SKM-1 (cell line): ENCODE data around the gene EFNA2.

Experiments
- DNase-seq: peaks from one replicate; lab custom pipeline; 2025; ENCODE audit not compliant: unreplicated experiment; lab: John Stamatoyannopoulos, UW

EFNA2 gene

DNA sequence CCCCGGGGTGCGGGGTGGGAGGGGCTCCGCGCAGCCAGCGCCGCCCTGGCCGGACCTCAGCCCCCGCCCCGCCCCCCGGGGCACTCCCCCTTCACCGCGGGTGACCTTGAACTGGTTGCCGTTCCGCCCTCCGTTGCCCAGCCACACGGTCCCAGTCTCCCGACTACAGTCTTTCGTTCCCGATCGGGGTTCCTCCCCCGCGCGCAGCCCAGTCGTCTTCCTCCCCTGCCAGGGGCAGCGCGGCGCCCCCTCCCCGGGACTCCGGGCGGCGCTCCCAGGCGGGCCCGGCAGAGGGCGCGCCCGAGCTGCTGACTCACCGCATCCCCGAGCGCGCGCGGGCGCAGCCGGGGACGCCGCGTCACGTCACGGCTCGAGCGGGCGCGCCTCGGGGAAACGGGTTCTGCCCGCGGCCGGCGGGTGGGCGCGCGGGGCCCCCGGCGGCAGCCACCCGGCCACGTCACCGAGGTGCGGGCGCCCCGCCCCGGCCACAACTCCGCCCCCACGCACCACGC, 36.8 kb upstream of the EFNA2 start:
- DNase-seq, result no peak

DNA sequence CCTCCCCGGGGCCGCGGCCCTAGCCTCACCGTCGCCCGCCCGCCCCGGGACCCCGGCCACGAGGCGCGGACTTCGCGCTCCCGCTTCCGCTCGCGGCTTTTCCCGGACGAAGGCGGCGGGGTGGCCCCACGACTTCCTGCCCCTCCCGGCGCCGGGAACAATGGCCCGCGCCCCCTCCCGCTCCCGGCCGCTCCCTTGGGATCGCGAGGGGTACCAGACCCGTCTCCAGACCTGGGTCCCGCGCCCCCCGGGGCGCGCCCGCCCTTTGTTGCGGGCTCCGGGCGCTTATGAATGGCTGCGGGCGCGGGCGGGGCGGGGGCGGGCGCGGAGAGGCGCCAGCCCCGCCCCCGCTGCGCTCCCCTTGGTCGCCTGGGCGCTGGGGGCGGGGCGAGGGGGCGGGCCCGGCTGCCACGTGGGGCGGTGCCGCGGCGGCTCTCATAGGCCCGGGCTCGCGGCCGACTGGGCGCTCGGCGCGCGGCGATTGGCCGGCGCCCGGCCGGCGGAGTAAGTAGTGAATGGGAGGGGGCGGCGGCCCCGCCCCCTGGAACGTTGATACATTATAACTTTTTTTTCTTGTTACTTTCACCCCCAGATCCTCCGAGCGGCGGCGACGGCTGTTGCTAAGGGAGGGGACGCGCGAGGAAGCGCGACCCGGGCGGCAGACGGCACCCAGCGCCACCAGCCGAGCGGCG, 36.2 kb upstream of the EFNA2 start:
- peak; percentile 92 for DNase-seq

DNA sequence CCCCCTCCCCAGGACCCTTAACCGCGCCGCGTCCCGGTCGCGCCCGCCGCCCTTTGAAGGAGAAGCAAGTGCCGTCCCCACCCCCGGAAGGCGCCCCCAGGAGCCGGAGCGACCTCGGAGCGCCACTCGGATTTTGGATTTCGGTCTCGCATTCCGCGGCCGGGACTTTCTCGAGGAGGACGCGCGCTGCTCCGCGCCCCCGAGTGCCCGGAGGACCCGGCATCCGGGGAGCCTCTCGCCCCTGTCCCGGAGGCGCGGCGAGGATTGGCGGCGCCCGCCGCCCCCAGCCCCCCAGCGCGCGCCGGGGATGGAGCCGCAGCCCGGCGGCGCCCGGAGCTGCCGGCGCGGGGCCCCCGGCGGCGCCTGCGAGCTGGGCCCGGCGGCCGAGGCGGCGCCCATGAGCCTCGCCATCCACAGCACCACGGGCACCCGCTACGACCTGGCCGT, 35.7 kb upstream of the EFNA2 start:
- no peak for DNase-seq

DNA sequence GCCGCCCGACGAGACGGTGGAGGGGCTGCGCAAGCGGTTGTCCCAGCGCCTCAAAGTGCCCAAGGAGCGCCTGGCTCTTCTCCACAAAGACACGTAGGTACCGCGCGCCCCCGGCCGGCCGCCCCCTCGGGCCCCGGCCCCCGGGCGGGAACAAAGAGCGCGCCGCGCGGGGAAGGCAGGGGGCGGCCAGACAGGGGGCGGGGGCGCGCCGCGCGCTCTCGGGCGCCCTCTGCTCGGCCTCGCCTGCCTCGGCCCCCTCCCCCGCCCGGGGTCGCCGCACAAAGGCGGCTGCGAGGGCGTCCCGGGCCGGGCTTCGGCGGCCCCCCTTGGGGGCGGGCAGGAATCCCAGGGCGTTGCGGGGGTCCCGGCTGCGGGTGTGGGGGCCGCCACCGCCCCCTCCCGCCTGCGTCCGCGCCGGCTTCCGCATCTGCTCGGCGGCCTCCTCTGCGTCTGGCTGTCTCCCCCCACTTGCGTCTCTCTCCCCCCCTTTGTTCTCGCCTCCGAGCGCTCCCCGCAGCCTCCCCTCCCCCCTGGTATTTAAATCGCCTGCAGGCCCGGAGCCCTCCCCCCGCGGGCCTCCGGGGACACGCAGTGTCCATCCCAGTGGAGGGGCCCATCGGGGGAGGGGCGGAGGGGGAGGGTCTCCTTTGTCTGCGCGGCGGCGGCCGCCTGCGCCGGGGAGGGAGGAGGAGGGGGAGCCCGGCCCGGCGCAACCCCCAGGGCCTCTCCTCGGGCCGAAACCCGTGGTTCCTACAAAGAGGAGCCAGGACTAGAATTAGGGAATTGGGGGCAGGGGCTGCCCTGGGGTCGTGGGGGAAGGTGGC, 35.0 kb upstream of the EFNA2 start:
- DNase-seq, result no peak

DNA sequence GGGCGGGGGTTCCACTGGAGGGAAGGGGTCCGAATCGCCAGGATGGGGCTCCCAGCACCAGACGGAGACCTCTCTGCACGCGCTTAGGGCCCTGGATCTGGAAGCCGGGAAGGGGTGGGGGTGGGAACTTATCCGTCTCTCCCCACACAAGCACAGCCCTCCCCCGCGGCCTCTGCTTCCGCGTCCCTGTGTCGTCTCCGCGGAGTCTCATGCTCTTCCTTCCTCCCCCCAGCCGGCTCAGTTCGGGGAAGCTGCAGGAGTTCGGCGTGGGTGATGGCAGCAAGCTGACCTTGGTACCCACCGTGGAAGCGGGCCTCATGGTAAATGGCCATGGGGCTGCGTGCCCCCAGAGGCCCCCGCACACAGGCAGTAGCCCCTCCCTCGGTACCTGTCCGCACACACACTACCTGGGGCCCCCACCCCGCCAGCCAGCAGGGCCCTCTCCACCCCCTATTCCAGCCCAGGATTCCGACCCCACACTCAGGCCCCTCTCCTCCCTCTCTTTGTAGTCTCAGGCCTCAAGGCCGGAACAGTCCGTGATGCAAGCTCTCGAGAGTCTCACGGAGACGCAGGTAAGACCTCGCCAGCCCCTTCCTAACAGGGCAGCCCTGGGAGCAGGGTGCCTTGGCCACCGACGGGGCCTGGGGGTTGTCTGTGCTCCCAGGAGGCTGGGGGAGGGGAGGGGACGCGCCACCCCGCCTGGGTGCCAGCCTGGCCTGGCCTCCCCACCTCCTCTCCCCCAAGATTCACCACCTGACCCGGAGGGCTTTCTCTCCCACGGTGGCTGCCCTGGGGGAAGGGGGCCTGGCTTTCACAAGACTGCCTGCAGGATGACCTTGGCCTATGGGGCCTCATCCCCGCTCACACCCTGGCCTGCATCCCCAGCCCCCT, 34.1 kb upstream of the EFNA2 start:
- DNase-seq, result peak; percentile 51

DNA sequence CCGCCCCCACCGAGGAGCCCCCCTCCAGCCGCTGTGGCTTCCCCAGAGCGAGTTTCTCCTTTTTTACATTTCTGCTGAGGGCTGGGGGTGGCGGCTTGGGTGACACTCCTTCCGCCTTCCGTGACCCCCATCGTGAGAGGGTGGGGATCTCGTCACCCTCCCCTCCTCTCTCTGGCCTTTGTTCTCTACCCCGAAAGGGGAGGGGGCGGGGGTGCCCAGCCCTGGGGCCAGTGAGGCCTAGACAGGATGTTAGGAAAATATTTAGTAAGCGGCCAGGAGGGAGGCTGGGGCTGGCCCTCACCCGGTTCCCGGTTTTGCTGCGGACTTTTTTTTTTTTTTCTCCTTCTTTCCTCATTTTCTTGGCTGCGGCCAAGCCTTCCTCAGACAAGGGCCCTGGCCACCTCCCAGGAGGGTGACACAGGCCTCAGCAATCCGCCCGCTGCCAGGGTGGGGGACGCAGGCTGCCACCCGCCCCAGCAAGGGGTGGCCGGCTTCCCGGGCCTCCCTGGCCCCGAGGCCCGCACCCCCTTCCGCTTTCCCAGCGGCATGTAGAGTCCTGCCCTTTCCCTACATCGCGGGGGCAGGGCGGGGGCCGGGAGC, 33.4 kb upstream of the EFNA2 start:
- DNase-seq, result peak; percentile 91

DNA sequence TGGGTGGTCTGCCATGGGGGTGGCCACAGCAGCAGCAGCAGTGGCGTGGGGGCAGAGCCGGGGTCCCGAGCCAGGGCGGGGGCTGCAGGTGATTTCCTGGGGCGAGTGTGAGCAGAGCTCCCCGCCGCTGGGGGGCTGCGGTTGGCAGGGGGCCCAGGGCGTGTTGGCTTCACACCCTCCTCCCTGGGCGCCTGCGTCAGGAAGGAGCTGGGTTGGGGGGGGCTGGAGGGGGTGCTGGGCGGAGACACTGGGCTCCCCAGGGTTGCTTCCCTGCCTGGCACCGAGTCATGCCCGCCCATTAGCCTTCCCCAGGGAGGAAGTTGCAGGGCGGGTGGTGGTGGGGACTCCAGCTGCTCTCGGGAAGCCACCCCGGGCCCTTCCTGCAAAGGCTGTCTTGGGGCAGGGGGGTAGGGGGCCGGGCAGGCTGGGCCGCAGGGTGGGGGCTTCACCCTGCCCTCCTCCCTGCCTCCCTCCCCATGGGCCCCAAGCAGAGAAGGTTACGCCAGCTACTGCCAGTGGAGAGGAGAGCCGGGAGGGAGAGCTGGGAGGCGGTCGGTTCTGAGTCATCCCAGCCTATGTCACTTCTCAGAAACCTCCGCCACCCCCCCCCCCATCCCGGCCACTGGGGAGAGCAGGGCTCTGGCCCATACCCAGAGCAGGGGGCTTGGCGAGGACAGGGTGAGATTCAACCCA, 32.7 kb upstream of the EFNA2 start:
- DNase-seq, result peak; percentile 96

DNA sequence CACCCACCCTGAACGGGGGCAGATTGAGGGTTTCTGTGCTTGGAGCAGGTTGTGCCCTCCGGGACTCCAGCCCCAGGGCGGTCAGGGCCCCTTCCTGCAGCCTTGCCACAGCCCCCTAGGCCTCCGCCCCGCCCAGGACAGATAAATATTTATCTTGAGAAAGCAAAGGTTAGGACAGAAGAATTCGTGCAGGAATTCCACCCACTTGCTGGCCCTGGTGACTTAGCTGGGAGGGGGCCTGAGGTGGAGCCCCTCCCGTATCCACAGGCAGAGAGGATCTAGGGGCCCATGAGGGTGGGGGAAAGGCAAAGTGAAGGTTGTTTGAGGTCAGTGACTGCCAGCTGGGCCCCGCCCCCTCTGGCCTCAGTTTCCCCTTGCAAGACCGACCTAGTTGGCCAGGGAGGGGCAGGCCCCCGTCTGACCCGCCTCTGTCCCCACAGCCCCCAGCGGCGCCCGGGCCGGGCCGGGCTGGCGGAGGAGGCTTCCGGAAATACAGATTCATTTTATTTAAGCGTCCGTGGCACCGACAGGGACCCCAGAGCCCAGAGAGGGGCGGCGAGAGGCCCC, 32.1 kb upstream of the EFNA2 start:
- no peak for DNase-seq

DNA sequence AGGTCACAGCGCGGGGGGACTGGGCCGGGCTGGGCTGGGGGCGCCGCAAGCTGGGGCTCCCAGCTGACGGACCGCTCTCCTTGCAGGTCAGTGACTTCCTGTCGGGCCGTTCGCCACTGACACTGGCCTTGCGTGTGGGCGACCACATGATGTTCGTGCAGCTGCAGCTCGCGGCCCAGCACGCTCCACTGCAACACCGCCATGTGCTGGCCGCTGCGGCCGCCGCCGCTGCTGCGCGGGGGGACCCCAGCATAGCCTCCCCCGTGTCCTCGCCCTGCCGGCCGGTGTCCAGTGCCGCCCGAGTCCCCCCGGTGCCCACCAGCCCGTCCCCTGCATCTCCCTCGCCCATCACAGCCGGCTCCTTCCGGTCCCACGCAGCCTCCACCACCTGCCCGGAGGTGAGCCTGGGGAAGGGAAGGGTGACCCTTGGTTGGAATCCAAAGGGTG, 31.6 kb upstream of the EFNA2 start:
- DNase-seq, result no peak

DNA sequence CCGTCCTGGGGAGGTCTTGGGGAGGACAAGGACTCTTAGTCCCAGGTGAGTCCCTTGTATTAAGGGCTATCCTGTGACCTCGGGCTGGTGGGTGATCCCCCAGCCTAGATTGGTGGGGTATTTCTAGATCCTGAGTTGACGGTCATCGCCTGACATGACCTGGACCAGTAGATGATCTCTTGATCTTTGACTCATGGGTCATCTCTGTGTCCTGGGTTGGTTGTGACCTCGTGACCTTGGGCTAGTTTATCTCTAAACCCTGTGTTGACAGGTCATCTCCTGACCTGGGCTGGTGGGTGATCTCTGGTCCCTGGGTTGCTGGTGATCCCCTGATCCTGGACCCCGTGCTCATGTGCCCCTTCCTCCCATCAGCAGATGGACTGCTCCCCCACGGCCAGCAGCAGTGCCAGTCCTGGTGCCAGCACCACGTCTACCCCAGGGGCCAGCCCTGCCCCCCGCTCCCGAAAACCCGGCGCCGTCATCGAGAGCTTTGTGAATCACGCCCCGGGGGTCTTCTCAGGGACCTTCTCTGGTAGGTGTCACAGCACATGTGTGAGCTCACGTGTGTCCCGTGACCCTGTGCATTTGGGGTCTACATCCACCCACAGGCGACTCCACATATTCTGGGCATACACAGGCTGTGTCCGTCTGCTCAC, 31.0 kb upstream of the EFNA2 start:
- no peak for DNase-seq

DNA sequence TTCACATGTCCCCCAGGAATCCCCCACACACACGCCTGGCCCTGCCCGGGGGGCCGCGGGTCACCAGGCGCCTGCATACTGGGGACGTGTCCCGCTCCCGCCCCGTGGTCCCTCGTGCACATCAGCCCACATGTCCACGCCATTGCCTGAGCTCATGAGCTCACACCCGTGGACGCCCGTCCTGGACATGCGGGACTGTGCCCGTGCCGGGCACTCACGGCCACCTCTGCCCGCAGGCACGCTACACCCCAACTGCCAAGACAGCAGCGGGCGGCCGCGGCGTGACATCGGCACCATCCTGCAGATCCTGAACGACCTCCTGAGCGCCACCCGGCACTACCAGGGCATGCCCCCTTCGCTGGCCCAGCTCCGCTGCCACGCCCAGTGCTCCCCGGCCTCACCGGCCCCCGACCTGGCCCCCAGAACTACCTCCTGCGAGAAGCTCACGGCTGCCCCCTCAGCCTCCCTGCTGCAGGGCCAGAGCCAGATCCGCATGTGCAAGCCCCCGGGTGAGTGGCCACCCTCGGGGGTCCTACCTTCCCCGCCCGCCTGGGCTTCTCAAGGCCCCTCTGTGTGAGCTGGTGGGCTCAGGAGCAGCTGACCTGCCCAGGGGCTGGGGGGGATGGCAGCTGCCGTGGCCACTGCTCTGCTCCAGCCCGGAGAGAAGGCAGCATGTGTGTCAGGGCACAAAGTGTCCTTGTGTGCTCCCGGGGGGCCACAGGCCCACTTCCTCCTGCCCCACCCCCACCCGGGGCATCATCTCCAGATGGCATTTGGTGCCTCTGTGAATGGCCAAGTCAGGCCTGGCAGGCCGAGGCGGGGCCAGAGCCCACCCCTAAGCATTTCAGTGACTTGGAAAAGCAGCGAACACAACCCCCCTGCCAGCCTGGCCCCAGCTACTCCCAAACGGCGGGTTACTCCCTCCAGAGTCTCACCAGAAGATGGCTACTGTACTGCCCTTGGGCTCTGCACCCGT, 30.2 kb upstream of the EFNA2 start:
- DNase-seq, result no peak

DNA sequence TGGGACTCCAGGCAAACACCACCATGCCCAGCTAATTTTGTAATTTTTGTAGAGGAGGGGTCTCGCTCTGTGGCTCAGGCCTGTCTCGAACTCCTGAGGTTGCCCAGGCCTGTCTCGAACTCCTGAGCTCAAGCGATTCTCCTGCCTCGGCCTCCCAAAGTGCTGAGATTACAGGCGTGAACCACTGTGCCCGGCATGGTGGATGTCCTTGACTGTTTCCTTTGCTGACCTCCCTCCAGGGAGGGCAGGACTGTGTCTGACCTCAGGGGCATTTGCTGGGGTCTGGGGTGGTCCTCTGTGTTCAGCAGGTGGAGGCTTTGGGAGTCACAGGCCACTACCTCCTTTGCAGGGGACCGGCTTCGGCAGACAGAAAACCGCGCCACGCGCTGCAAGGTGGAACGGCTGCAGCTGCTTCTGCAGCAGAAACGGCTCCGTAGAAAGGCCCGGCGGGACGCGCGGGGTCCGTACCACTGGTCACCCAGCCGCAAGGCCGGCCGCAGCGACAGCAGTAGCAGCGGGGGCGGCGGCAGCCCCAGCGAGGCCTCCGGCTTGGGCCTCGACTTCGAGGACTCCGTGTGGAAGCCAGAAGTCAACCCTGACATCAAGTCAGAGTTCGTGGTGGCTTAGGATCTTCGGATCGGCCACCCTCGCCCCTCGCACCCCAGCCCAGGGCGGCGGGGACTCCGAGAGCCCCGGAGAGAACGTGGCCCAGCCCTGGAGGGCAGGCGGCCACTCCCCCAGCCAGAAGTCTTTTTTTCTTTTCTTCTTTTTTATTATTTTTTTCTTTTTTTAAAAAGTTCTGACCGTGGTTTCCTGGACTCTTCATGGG, 28.8 kb upstream of the EFNA2 start:
- no peak for DNase-seq

DNA sequence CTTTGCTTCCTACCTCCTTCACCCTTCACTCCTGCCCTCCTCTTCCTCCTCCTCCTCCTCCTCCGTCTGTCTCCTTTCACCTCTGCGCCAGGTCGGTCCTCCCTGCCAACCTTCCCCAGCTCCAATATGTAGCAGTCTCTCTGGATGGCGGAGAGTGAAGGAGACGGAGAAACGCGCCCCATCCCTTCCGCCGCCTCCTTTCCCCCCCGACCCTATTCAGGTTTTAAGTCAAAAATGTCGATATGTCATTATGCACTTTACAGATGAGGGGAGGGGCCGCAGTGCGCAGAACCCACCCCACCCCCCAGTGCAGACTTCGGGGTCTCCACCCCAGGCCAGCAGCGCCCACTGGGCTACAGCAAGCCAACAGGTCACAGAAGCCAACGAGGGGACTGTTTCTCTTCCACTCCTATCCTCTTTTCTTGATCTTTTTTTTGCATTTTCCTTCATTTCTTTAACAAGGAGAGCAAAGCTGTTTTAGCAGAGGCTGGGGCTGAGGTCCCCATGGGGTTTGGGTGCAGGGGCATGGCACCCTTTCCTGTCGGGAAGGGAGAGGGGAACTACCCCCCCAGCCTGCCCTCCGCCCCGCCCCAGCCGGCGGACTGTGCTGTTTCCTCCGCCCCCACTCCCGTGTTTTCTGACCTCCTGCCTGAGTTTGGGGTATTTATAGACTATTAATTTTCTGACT, 28.1 kb upstream of the EFNA2 start:
- DNase-seq, result no peak

DNA sequence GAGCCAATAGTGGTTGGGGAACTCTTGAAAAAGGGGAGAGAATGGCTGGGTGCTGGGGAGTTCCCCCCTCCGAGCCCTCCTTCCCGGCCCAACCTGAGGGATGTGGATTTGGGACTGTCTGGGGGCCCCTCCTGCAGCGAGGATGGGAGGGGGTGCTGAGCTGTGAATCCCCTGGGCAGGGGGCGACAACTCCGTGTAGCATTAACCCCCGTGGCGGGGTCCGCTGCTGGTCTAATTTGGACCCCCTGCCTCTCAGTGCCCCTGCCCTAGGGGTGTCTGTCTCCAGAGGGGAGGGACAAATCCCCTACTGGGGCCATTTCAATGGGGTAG, 27.5 kb upstream of the EFNA2 start:
- DNase-seq, result no peak

DNA sequence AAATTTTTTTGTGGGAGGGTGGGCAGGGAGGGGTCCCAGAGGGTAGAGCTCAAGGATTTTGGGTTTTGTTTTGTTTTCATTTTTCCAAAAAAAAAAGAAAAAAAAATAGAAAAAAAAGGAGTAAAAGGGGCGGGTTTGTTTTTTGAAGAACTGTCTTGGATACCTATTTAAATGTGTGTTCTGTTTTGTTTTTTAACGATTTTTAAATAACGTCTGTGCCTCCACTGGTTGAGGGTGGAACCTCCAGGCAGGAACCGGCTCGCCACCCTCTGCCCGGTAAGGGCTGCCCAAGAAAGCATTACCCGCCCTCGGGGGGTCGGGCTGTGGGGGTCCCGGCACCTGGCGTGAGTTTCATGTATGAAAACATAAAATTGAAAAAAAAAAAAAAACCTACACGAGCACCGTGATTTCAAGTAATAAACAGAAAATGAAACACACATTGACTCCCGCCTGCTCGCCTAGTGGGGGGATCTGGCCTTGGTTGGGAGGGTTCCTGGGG, 26.9 kb upstream of the EFNA2 start:
- DNase-seq, result no peak

DNA sequence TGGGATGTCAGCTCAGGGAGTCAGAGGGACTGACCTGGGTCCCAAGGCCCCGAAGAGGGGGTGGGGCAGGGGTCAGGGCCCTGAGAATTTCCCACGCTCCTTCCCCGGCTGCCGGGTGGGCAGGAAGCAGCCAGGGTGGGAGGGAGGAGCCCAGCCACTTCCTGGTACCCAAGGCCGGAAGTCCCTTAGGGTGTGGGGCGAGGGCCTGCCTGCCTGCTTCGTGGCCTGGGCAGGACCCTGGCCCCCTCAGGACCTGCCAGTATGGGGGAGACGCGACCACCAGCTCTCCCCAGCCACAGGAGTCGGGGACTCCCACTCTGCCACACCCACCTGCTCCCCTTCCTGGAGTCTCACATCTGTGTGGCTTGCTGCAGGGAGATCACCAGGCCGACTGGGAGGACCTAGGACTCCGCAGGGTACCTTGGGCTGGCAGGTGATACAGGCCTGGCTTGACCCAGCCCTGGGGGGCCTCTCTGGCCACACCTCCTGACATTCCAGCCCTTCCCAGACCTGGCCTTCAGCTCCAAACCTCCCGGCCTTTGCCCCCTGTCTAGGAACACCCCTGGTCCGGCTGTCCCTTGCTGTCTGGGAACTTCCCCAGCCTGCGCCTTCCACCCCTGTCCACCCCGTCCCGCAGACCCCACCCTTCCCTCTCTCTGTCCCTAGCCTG, 26.3 kb upstream of the EFNA2 start:
- DNase-seq, result peak; percentile 19
